DMS153 (cell line): Measurements from ENCODE around the gene TRPM5.

Source experiments
- DNase-seq: peaks from one replicate; lab custom pipeline; 2025; lab: John Stamatoyannopoulos, UW

Gene TRPM5

GRCh38 chr11:2452321-2453012 lies 8.2 kb upstream of the TRPM5 start:
- no peak for DNase-seq

GRCh38 chr11:2451916-2452315 lies 7.6 kb upstream of the TRPM5 start:
- DNase-seq: no peak

- DNase-seq: no peak
These were observed 7.0 kb upstream of the TRPM5 start for GRCh38 chr11:2451336-2451735.

GRCh38 chr11:2450321-2451041 lies 6.2 kb upstream of the TRPM5 start:
- DNase-seq: no peak

GRCh38 chr11:2449548-2450320 lies 5.4 kb upstream of the TRPM5 start:
- DNase-seq: no peak

- DNase-seq: no peak
These were observed 4.6 kb upstream of the TRPM5 start for GRCh38 chr11:2448661-2449547.

- no peak for DNase-seq
These were observed 3.8 kb upstream of the TRPM5 start for GRCh38 chr11:2447951-2448650.

GRCh38 chr11:2447253-2447950 lies 3.1 kb upstream of the TRPM5 start:
- no peak for DNase-seq

GRCh38 chr11:2446590-2447252 lies 2.4 kb upstream of the TRPM5 start:
- DNase-seq: no peak

- DNase-seq: no peak
These were observed 1.6 kb upstream of the TRPM5 start for GRCh38 chr11:2445746-2446551.

- no peak for DNase-seq
These were observed 769 bp upstream of the TRPM5 start, which contains the start of gene KCNQ1 for GRCh38 chr11:2444821-2445745. KCNQ1 (plus strand) TSS chr11:2445008; CDS start chr11:2445099, 91 bp downstream.

- no peak for DNase-seq
These were observed 908 bp downstream of the TRPM5 start for GRCh38 chr11:2443406-2443805.

- DNase-seq: no peak
These were observed 1.7 kb downstream of the TRPM5 start for GRCh38 chr11:2442589-2442988.

GRCh38 chr11:2441171-2441570 lies 3.1 kb downstream of the TRPM5 start:
- no peak for DNase-seq

GRCh38 chr11:2440646-2441045 lies 3.7 kb downstream of the TRPM5 start:
- DNase-seq: no peak

- no peak for DNase-seq
These were observed 4.5 kb downstream of the TRPM5 start for GRCh38 chr11:2439820-2440219.

- DNase-seq: no peak
These were observed 6.8 kb downstream of the TRPM5 start for GRCh38 chr11:2437516-2437915.

GRCh38 chr11:2436521-2437031 lies 7.7 kb downstream of the TRPM5 start:
- DNase-seq: no peak
